GM12878 (cell line): ENCODE data around the gene IL6R. TPM values are rescaled to one million over a fixed set of nuclear protein-coding genes. Genes with fewer than 3 reads are reported as not detected.

Experiments
- BACH1 ChIP-seq: fragments of 450-650 bp; IDR thresholded peaks from 2 replicates; pipeline ENCODE4 v1.6.1; 2017; ENCODE audit warnings: mild to moderate bottlenecking, borderline replicate concordance
- BCL3 ChIP-seq: IDR thresholded peaks from 2 replicates; pipeline ENCODE4 v1.6.1; 2011; ENCODE audit warnings: borderline replicate concordance, low read depth, mild to moderate bottlenecking, moderate library complexity, low read length; ENCODE audit not compliant: insufficient read depth, poor library complexity, severe bottlenecking
- CREB1 ChIP-seq: IDR thresholded peaks from 2 replicates; pipeline ENCODE4 v1.6.1; 2012; ENCODE audit warnings: low read depth, mild to moderate bottlenecking, inconsistent platforms
- CREM ChIP-seq: IDR thresholded peaks from 2 replicates; pipeline ENCODE4 v1.6.1; 2014; ENCODE audit warnings: antibody characterized with exemption, low read depth
- ESRRA ChIP-seq: IDR thresholded peaks from 2 replicates; pipeline ENCODE4 v1.6.1; 2012; ENCODE audit warnings: mild to moderate bottlenecking, low read length, improper control_type of control experiment
- HDGF ChIP-seq: fragments of 450-650 bp; IDR thresholded peaks from 2 replicates; pipeline ENCODE4 v1.6.1; 2016; ENCODE audit warnings: antibody characterized with exemption
- KDM1A ChIP-seq: fragments of 200-600 bp; sonication (generic); IDR thresholded peaks from 2 replicates; pipeline ENCODE4 v1.6.1; 2016; ENCODE audit warnings: borderline replicate concordance
- MEF2A ChIP-seq: IDR thresholded peaks from 2 replicates; pipeline ENCODE4 v1.6.1; 2011; ENCODE audit warnings: low read depth, mild to moderate bottlenecking, low read length, moderate library complexity; ENCODE audit not compliant: insufficient read depth
- NFYB ChIP-seq: IDR thresholded peaks from 2 replicates; pipeline ENCODE4 v1.6.1; 2011; ENCODE audit warnings: low read depth, mild to moderate bottlenecking, low read length, improper control_type of control experiment, moderate library complexity; ENCODE audit not compliant: insufficient read depth
- NR2C2 ChIP-seq: IDR thresholded peaks from 2 replicates; pipeline ENCODE4 v1.6.1; 2011; ENCODE audit warnings: borderline replicate concordance, low read depth; ENCODE audit not compliant: control insufficient read depth, insufficient read length
- NRF1 ChIP-seq: conservative IDR thresholded peaks from 2 replicates; pipeline ENCODE4 v1.6.1; 2011; ENCODE audit warnings: mild to moderate bottlenecking, low read depth, low read length, improper control_type of control experiment
- PKNOX1 ChIP-seq: fragments of 450-650 bp; IDR thresholded peaks from 2 replicates; pipeline ENCODE4 v1.6.1; 2016; ENCODE audit warnings: mild to moderate bottlenecking
- POLR2A ChIP-seq: IDR thresholded peaks from 2 replicates; pipeline ENCODE4 v1.6.1; 2011; ENCODE audit warnings: low read depth, mild to moderate bottlenecking, low read length
- REST ChIP-seq: IDR thresholded peaks from 2 replicates; pipeline ENCODE4 v1.6.1; 2012; ENCODE audit warnings: mild to moderate bottlenecking, low read depth, low read length
- SMC3 ChIP-seq: IDR thresholded peaks from 2 replicates; pipeline ENCODE4 v1.6.1; 2011; ENCODE audit warnings: low read length, improper control_type of control experiment, borderline replicate concordance
- SUPT20H ChIP-seq: IDR thresholded peaks from 2 replicates; pipeline ENCODE4 v1.6.1; 2011; ENCODE audit warnings: low read depth, mild to moderate bottlenecking, low read length, moderate library complexity, borderline replicate concordance; ENCODE audit not compliant: control insufficient read depth
- SUZ12 ChIP-seq: fragments of 200-600 bp; sonication (generic); IDR thresholded peaks from one replicate; pipeline ENCODE4 v1.6.1; 2018; ENCODE audit warnings: antibody characterized with exemption, mild to moderate bottlenecking; ENCODE audit not compliant: unreplicated experiment
- TCF3 ChIP-seq: IDR thresholded peaks from 2 replicates; pipeline ENCODE4 v1.6.1; 2012; ENCODE audit warnings: low read depth, mild to moderate bottlenecking, low read length, borderline replicate concordance; ENCODE audit not compliant: insufficient read depth
- TCF7 ChIP-seq: IDR thresholded peaks from 2 replicates; pipeline ENCODE4 v1.6.1; 2014; ENCODE audit warnings: antibody characterized with exemption, borderline replicate concordance
- WRNIP1 ChIP-seq: IDR thresholded peaks from 2 replicates; pipeline ENCODE4 v1.6.1; 2011; ENCODE audit warnings: low read depth, low read length, improper control_type of control experiment, borderline replicate concordance
- YBX1 ChIP-seq: fragments of 450-650 bp; IDR thresholded peaks from 2 replicates; pipeline ENCODE4 v1.6.1; 2016; ENCODE audit warnings: antibody characterized with exemption
- ZNF217 ChIP-seq: fragments of 450-650 bp; IDR thresholded peaks from 2 replicates; pipeline ENCODE4 v1.6.1; 2017; ENCODE audit warnings: antibody characterized with exemption, mild to moderate bottlenecking
- ZSCAN29 ChIP-seq: fragments of 450-650 bp; IDR thresholded peaks from 2 replicates; pipeline ENCODE4 v1.6.1; 2017; ENCODE audit warnings: mild to moderate bottlenecking, moderate library complexity
- polyA plus RNA-seq, 11 experiments: library from polyadenylated mRNA; depleted of rRNA in 4 of 11; unstranded in 6 of 11; stranded (reverse) in 5 of 11; fragments of >200 nt; fragmentation: Nextera tagmentation in 4 of 11; fragmentation: Illumina TruSeq in 1 of 11; extraction: Ambion mirVana in 4 of 11; extraction: Trizol in 1 of 11; gene quantifications; 1 replicate in 1 of 11; 2 replicates in 10 of 11; pipeline versions ENCODE4 v1.2.1 to v1.2.3, GENCODE V29; 2011 to 2016; ENCODE audit warnings: inconsistent platforms in 2 of 11, missing spikeins in 2 of 11, low read depth in 1 of 11
- total RNA-seq, 4 experiments: library from RNA; depleted of rRNA in 3 of 4; stranded (reverse); fragments of >200 nt in 3 of 4; fragmentation: Illumina TruSeq in 1 of 4; extraction: Trizol in 1 of 4; gene quantifications; 2 replicates each; pipeline versions ENCODE4 v1.2.1 to v1.2.3, GENCODE V29; 2013 to 2021

The IL6R gene
- total and polyA plus RNA-seq, 10 of the 15 experiments (the other 5 are each of a cell fraction or from before 2014, with no cell fraction given): 1.9 to 43.4 (median 17.5) TPM

- no peak for TF ChIP-seq TCF3
- TF ChIP-seq REST: no peak
- no peak for TF ChIP-seq ZSCAN29
- TF ChIP-seq BCL3: no peak
- TF ChIP-seq NRF1: no peak
- TF ChIP-seq POLR2A: no peak
- no peak for TF ChIP-seq KDM1A
- no peak for TF ChIP-seq MEF2A
- no peak for TF ChIP-seq BACH1
- no peak for TF ChIP-seq SUZ12
- TF ChIP-seq CREB1: peak; percentile 63; the same call in 1 of the 2 replicates
- TF ChIP-seq YBX1: no peak
- TF ChIP-seq SMC3: no peak
- TF ChIP-seq NFYB: no peak
- TF ChIP-seq ESRRA: no peak
- TF ChIP-seq SUPT20H: no peak
- TF ChIP-seq CREM: peak; percentile 78; the same call in 1 of the 2 replicates
- no peak for TF ChIP-seq PKNOX1
- no peak for TF ChIP-seq NR2C2
- no peak for TF ChIP-seq TCF7
- no peak for TF ChIP-seq ZNF217
- no peak for TF ChIP-seq HDGF
- no peak for TF ChIP-seq WRNIP1
These were observed 14.8 kb downstream of the IL6R start (continued) for GRCh38 chr1:154419620-154420571.
